ENCODE data around the gene SLC26A3.

The SLC26A3 gene

DNA sequence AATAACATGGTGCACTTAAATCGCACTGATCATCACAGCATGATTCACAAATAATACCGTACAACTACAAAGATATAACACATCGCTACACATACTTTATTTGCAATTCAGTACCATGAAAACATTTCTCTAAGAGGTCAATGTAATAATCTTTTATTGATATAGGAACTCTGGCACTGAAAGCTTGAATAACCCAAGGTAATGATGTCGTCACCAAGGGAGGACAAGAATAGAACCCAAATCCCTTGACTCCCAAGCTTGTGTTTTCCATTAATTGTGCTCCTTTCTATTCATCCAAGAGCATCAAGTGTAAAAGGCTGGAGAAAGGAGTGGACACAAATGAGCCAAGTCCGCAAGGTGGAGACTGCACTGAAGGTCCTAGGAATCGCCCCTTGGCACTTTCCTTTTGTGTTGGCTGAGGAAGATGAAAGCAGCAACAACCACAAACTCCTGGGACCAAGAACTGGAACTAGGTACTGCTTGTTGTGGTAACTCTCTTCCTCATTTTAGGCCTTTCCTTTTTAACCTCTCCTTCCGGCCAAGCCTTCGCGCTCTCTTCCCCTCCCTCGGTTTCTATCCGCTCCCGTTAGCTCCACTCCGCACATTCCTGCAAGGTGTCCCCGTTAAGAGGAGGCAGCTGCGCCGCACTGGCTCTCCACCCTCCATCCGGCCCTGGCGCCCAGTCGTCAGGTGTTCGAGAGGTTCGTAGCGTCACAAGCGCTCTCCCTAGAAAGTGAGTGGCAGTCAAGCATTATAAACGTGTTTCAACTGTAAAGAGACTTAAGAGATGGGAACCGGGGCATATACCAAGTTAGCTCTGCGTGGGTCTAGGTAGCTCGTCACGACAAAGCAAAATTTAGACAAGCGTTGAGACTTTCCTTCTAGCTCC is 60.1 kb downstream of the SLC26A3 start:
- TF ChIP-seq CTCF (IDR thresholded peaks at IDR 0.05; ENCODE audit: low read length, missing control alignments), result no peak
- peak overlapping the region; percentile 81 for H3K4me3 ChIP-seq (replicated peaks; ENCODE audit: low read depth, low read length)
- no peak for DNase-seq (ENCODE audit: low read depth)

DNA sequence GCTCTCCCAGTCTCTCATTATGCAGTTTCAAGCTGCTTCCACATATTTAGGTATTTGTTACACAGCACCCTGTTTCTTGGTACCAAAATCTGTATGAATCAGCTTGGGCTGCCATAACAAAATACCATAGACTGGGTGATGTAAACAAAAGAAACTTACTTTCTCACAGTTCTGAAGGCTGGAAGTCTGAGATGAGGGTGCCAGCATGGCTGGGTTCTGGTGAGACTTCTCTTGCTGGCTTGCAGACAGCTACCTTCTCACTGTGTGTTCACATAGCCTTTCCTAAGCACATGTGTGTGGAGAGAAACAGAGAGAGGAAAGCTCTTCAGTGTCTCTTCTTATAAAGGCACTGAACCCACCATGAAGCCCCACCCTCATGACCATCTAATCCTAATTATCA is 74.7 kb downstream of the SLC26A3 start:
- TF ChIP-seq CTCF (IDR thresholded peaks at IDR 0.05; ENCODE audit: low read length, missing control alignments), result no peak
- DNase-seq (ENCODE audit: low read depth), result no peak
- H3K4me3 ChIP-seq (replicated peaks; ENCODE audit: low read depth, low read length), result no peak overlapping the region

DNA sequence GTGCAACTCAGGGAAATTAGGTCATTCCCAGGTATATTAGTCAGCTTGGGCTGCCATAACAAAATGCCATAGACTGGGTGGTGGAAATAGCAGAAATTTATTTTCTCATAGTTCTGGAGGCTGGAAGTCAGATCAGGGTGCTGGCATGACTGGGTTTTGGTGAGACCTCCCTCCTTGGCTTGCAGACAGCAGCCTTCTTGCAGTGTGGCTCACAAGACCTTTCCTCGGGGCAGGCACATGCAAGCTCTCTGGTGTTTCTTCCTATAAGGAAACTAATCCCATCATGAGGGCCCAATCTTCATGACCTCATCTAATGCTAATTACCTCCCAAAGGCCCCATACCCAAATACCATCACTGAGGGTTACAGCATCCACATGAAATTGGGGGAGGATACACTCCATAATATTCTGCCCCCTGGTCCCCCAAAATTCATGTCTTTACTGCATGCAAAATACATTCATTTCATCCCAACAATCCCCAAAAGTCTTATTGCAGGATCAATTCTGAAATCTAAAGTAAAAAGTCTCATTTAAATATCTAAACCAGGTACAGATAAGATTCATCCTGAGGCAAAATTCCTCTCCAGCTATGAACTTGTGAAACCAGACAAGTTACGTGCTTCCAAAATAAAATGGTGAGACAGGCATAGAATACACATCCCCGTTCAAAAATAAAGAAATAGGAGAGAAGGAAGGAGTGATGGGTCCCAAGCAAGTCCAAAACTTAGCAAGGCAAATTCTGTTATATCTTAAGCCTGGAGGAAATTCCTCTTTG is 76.5 kb downstream of the SLC26A3 start:
- no peak overlapping the region for H3K4me3 ChIP-seq (replicated peaks; ENCODE audit: low read depth, low read length)
- no peak for DNase-seq (ENCODE audit: low read depth)
- TF ChIP-seq CTCF (IDR thresholded peaks at IDR 0.05; ENCODE audit: low read length, missing control alignments), result no peak

GRCh38 chr7:107725138-107725740 is 77.8 kb downstream of the SLC26A3 start:
- peak; percentile 66 for TF ChIP-seq CTCF (IDR thresholded peaks at IDR 0.05; ENCODE audit: low read length, missing control alignments)
- peak; percentile 81 for DNase-seq (ENCODE audit: low read depth)
- H3K4me3 ChIP-seq (replicated peaks; ENCODE audit: low read depth, low read length), result no peak overlapping the region

DNA sequence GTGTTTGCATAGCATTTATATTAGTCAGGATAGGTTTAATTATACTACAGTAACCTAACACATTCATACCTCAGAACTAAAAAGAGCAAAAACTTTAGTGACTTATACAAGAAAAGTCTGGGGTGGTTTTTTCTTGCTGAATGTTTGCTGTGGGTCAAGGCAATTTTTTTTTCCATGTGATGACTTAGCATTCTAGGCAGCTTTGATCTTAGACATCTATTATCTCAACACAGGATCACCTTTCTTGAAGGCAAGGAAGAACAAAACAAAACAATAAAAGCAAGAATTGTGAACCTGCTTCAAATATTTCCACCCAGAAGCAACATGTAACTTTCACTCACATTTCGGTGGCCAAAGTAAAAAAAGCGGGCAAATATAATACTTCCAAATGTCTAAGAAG is 79.8 kb downstream of the SLC26A3 start:
- H3K4me3 ChIP-seq (replicated peaks; ENCODE audit: low read depth, low read length), result no peak overlapping the region
- no peak for DNase-seq (ENCODE audit: low read depth)
- TF ChIP-seq CTCF (IDR thresholded peaks at IDR 0.05; ENCODE audit: low read length, missing control alignments), result no peak

GRCh38 chr7:107721286-107721685 is 81.7 kb downstream of the SLC26A3 start:
- H3K4me3 ChIP-seq (replicated peaks; ENCODE audit: low read depth, low read length), result no peak overlapping the region
- TF ChIP-seq CTCF (IDR thresholded peaks at IDR 0.05; ENCODE audit: low read length, missing control alignments), result no peak
- no peak for DNase-seq (ENCODE audit: low read depth)

Measured in fibroblast of pulmonary artery (primary cell).